Spleen (tissue), 11 donors: ENCODE data around the gene FCRLB. TPM values are rescaled to one million over a fixed set of nuclear protein-coding genes. Genes with fewer than 3 reads are reported as not detected.

Experiments
- DNase-seq: peaks from one replicate; pipeline ENCODE4 v3.0.0-alpha.2; 2020
- H3K27ac ChIP-seq, 8 donors: fragments of 200-600 bp; sonication (generic) in 7 of 8; 1 replicate in 4 of 8; 2 replicates in 4 of 8; pipeline versions ENCODE4 v1.5.0 to v1.8.0; 2016 to 2021; ENCODE audit warnings: inconsistent platforms in 4 of 8, mild to moderate bottlenecking in 4 of 8, moderate library complexity in 1 of 8
- H3K27me3 ChIP-seq, 7 donors: fragments of 200-600 bp; sonication (generic) in 6 of 7; replicated peaks in 1 of 7; 1 replicate in 4 of 7; 2 replicates in 3 of 7; pipeline versions ENCODE4 v1.5.0 to v1.8.0; 2016 to 2021; ENCODE audit warnings: inconsistent platforms in 3 of 7, mild to moderate bottlenecking in 1 of 7
- H3K36me3 ChIP-seq, 6 donors: fragments of 200-600 bp; sonication (generic) in 5 of 6; 1 replicate in 4 of 6; 2 replicates in 2 of 6; pipeline versions ENCODE4 v1.5.0 to v1.8.0; 2016 to 2021; ENCODE audit warnings: inconsistent platforms in 2 of 6
- H3K4me1 ChIP-seq, 6 donors: fragments of 200-600 bp; sonication (generic) in 5 of 6; 1 replicate in 3 of 6; 2 replicates in 3 of 6; pipeline versions ENCODE4 v1.5.0 to v1.8.0; 2016 to 2021; ENCODE audit warnings: inconsistent platforms in 3 of 6
- H3K4me3 ChIP-seq, 8 donors: fragments of 200-600 bp; sonication (generic) in 7 of 8; 1 replicate in 4 of 8; 2 replicates in 4 of 8; pipeline versions ENCODE4 v1.5.0 to v1.8.0; 2016 to 2021; ENCODE audit warnings: inconsistent platforms in 4 of 8, mild to moderate bottlenecking in 4 of 8, moderate library complexity in 2 of 8
- H3K9me3 ChIP-seq, 8 donors: fragments of 200-600 bp; sonication (generic) in 7 of 8; 1 replicate in 4 of 8; 2 replicates in 4 of 8; pipeline versions ENCODE4 v1.5.0 to v1.8.0; 2016 to 2021; ENCODE audit warnings: inconsistent platforms in 4 of 8
- CTCF ChIP-seq, 11 experiments: fragments of 200-600 bp in 7 of 11; fragments of 450-650 bp in 4 of 11; sonication (generic) in 4 of 11; IDR thresholded peaks in 8 of 11; conservative IDR thresholded peaks in 3 of 11; 1 replicate in 7 of 11; 2 replicates in 4 of 11; pipeline versions ENCODE4 v1.4.0 to v1.8.0; 2016 to 2021; ENCODE audit warnings: antibody characterized with exemption in 11 of 11, inconsistent platforms in 4 of 11, mild to moderate bottlenecking in 1 of 11
- POLR2A ChIP-seq, 3 donors: fragments of 450-650 bp; IDR thresholded peaks; one replicate each; pipeline ENCODE4 v1.5.1; 2017; ENCODE audit warnings: antibody characterized with exemption in 3 of 3, mild to moderate bottlenecking in 1 of 3
- POLR2AphosphoS5 ChIP-seq, 3 donors: sonication (generic); formaldehyde crosslinking; IDR thresholded peaks; one replicate each; pipeline ENCODE4 v1.5.1; 2017; ENCODE audit warnings: antibody characterized with exemption in 3 of 3
- WGBS, 5 donors: extraction: QIAGEN DNeasy Blood & Tissue Kit in 3 of 5; methylation state at CpG; one replicate each; pipeline versions ENCODE4 v1.1.5 to v1.1.7; 2013 to 2018; 5-methylcytosine and 5-hydroxymethylcytosine counted together
- intact Hi-C: fragments of 100-400 bp; cut with DNase I; formaldehyde crosslinking; loops from one replicate; pipeline ENCODE4 v1.15.0; 2023; ENCODE audit warnings: low total_unique reads
- polyA plus RNA-seq, 3 donors: library from polyadenylated mRNA; stranded (reverse); fragments of 200-250 nt; gene quantifications; one replicate each; pipeline ENCODE4 v1.2.1, GENCODE V29; 2013
- total RNA-seq, 7 donors: library from RNA; depleted of rRNA in 3 of 7; stranded (reverse); fragments of >200 nt in 3 of 7; fragmentation: NEBNext Ultra II Directional in 4 of 7; extraction: Animal tissue kit (Norgen Biotek cat#: 25700) in 4 of 7; gene quantifications; one replicate each; pipeline versions ENCODE4 v1.1.0 to v1.2.1, GENCODE V29; 2016 to 2021
- donor health status: healthy with polysubstance abuse.
- donor health status: DM: no; HTN: no; CAD: no; lungs with moderate emphysema.
- donor health status: DM: no; HTN: no; CAD: no.
- donor health status: Bipolar disorder and iron deficiency.
- donor health status: healthy.
- donor health status: DM: no; HTN: no; CAD: no.
- donor health status: DM: yes; HTN: yes; CAD: no.

Gene FCRLB
- total and polyA plus RNA-seq, 10 donors: 1.2 to 4.3 (median 2.1) TPM

DNA sequence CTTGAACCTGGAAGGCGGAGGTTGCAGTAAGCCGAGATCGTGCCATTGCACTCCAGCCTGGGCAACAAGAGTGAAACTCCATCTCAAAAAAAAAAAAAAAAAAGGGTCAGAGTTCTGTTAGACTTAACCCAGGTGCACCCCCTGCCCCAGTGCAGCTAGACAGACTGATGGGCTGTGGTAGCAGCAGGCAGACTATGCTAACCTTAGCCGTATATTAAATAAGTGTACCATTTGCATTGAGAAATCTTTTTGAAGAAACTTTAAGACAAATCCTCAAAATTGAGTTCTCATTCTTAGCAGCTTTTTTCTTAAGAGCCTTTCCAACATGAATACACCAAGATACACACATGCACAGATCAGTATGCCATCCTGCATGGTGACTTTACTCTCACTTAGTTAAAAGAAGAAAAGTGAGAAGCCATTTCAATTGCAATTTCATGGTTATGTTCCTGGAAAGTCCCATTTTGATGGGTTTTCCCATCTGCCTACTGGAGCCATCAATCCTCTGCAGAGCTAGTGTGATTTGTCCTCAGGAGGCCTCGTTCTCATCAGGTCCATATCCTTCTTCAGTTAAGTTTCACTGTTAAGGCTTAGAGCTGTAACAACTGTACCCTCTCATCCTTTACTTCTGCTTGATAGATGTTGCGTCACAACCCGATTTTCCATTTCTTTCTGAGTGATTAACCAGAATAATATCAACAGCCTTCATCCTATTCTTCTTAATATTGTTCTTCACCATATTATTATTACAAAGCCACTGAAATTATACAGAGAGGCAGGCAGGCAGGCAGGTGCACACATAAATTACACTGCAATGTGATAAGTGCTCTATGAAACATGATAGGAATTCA, 7.3 kb downstream of the FCRLB start:
- no peak for DNase-seq
- peak overlapping the region in 2 of 8 donors; percentile 46 to 91 for H3K27ac ChIP-seq
- peaks cover 0 to 36% (median 0%) of the 10 kb centered on the region in 7 donors for H3K27me3 ChIP-seq
- peaks cover 4 to 48% (median 36%) of the 10 kb centered on the region in 6 donors for H3K4me1 ChIP-seq
- TF ChIP-seq CTCF (IDR thresholded peaks at IDR 0.05 in 8 of 11, conservative IDR thresholded peaks at IDR 0.05 in 3 of 11) (no peak), POLR2A (IDR thresholded peaks at IDR 0.05) (no peak), POLR2AphosphoS5 (IDR thresholded peaks at IDR 0.05) (no peak)
- no peak overlapping the region for H3K4me3 ChIP-seq
- H3K36me3 ChIP-seq: no peaks in the 10 kb centered on the region
- intact Hi-C loops: no loop called here
- 53 to 85% (median 71%) methylated on average over 4 to 7 of the region's 7 CpGs for WGBS, 5 donors
- no peaks in the 10 kb centered on the region for H3K9me3 ChIP-seq

- Histone ChIP-seq H3K36me3 (no peaks in the 10 kb centered on the region), H3K27ac (no peak overlapping the region), H3K27me3 (peaks cover 0 to 30% (median 0%) of the 10 kb centered on the region in 7 donors), H3K9me3 (no peaks in the 10 kb centered on the region), H3K4me3 (no peak overlapping the region), H3K4me1 (peaks cover 4 to 44% (median 35%) of the 10 kb centered on the region in 6 donors)
- DNase-seq: no peak
- TF ChIP-seq CTCF (IDR thresholded peaks at IDR 0.05 in 8 of 11, conservative IDR thresholded peaks at IDR 0.05 in 3 of 11) (no peak), POLR2AphosphoS5 (IDR thresholded peaks at IDR 0.05) (no peak), POLR2A (IDR thresholded peaks at IDR 0.05) (no peak)
- WGBS, 5 donors: 31 to 78% (median 47%) methylated on average over 6 of the region's 6 CpGs
- intact Hi-C loops: no loop called here
Measured at GRCh38 chr1:161730050-161730564, 8.8 kb downstream of the FCRLB start.

GRCh38 chr1:161731241-161731640, 9.9 kb downstream of the FCRLB start:
- 80 to 90% (median 84%) methylated on average over 6 of the region's 6 CpGs for WGBS, 5 donors

More at GRCh38 chr1:161731241-161731640, 9.9 kb downstream of the FCRLB start:
- DNase-seq: no peak
- Histone ChIP-seq H3K9me3 (no peaks in the 10 kb centered on the region), H3K27me3 (peaks cover 0 to 18% (median 0%) of the 10 kb centered on the region in 7 donors), H3K4me3 (no peak overlapping the region), H3K4me1 (peaks cover 4 to 33% (median 24%) of the 10 kb centered on the region in 6 donors), H3K36me3 (no peaks in the 10 kb centered on the region), H3K27ac (no peak overlapping the region)
- intact Hi-C loops: no loop called here
- TF ChIP-seq POLR2A (IDR thresholded peaks at IDR 0.05): no peak
- TF ChIP-seq CTCF (IDR thresholded peaks at IDR 0.05 in 8 of 11, conservative IDR thresholded peaks at IDR 0.05 in 3 of 11): no peak
- TF ChIP-seq POLR2AphosphoS5 (IDR thresholded peaks at IDR 0.05): no peak
